Adipocyte (in vitro differentiated cells): Measurements from ENCODE around the gene XYLB.

Experiments
- DNase-seq: peaks from one replicate; pipeline ENCODE4 v3.0.0-alpha.2; 2015; ENCODE audit warnings: low read depth
- H3K27me3 ChIP-seq: replicated peaks from 2 replicates; pipeline ENCODE4 v1.7.0; 2013; ENCODE audit warnings: mild to moderate bottlenecking, low read length, moderate library complexity; ENCODE audit not compliant: control insufficient read depth, insufficient read depth
- H3K36me3 ChIP-seq: 2 replicates; pipeline ENCODE4 v1.7.0; 2013; ENCODE audit warnings: low read length, mild to moderate bottlenecking, moderate library complexity; ENCODE audit not compliant: control insufficient read depth, insufficient read depth, severe bottlenecking
- H3K4me1 ChIP-seq: 2 replicates; pipeline ENCODE4 v1.7.0; 2013; ENCODE audit warnings: mild to moderate bottlenecking, low read length, moderate library complexity; ENCODE audit not compliant: control insufficient read depth, insufficient read depth
- H3K4me3 ChIP-seq: 2 replicates; pipeline ENCODE4 v1.7.0; 2013; ENCODE audit warnings: mild to moderate bottlenecking, low read length, moderate library complexity
- H3K9ac ChIP-seq: 2 replicates; pipeline ENCODE4 v1.7.0; 2013; ENCODE audit warnings: mild to moderate bottlenecking, low read length, moderate library complexity
- H3K9me3 ChIP-seq: 2 replicates; pipeline ENCODE4 v1.7.0; 2013; ENCODE audit warnings: mild to moderate bottlenecking, low read length, moderate library complexity; ENCODE audit not compliant: control insufficient read depth

Gene XYLB

DNA sequence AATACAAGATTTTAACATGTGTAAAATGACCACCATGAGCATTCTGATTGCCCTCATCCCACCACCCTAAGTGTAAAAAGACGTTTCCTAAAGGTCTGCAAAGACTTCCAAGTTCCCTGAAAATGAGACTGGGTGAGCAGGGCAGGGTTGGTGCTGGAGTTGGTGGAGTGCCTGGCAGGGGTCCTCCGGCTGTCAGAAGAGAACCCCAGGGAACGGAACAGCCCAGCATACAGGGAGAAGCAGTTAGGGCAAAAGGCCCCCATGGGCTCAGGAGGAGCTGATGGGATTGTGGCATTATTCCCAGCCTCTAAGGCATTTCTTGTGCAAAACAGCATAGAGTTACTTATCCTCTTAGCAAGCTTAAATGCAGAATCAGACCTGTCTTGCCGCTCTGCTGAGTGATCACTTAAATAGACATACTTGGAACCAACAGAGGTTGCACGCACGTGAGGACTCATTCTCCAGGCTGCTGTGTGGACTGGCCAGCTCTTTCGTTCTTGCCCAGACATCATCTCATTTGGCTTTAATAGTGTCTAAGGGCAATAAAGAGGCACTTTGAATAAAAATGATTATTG, 36.0 kb downstream of the XYLB start:
- peaks cover 20% of the 10 kb centered on the region for H3K9me3 ChIP-seq
- no peaks in the 10 kb centered on the region for H3K27me3 ChIP-seq
- H3K4me3 ChIP-seq = no peak overlapping the region
- DNase-seq = no peak
- H3K4me1 ChIP-seq = no peaks in the 10 kb centered on the region
- H3K36me3 ChIP-seq = peaks cover 69% of the 10 kb centered on the region
- H3K9ac ChIP-seq = no peak overlapping the region

DNA sequence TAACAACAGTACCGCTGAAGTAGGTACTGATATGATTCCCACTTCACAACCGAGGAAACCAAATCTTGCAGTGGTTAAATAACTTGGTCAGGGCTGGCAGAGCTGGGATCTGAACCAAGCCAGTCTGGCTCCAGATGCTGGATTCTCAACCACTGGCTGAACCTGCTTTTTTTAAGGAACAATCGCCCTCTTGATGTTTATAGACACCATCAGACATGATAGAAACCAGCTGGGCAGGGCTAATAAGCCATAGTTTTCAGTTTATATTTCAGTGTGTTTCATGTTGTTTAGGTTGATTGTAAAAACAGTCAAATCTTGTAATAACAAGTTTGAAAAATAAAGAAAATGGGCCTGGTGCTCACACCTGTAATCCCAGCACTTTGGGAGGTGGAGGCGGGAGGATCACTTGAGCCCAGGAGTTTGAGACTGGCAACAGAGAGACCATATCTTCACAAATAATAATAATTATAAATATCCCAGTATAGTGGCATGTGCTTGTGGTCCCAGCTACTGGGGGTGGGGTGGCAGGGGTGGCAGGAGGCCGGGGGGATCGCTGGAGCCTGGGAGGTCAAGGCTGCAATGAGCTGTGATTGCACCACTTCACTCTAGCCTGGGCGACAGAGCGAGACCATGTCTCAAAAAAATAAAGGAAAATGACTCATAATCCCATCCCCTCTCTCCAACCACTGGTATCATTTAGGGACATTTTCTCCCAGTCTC, 36.7 kb downstream of the XYLB start:
- Histone ChIP-seq H3K9me3 (peaks cover 24% of the 10 kb centered on the region), H3K4me1 (no peaks in the 10 kb centered on the region), H3K27me3 (no peaks in the 10 kb centered on the region), H3K4me3 (no peak overlapping the region), H3K9ac (no peak overlapping the region), H3K36me3 (peaks cover 62% of the 10 kb centered on the region)
- no peak for DNase-seq

DNA sequence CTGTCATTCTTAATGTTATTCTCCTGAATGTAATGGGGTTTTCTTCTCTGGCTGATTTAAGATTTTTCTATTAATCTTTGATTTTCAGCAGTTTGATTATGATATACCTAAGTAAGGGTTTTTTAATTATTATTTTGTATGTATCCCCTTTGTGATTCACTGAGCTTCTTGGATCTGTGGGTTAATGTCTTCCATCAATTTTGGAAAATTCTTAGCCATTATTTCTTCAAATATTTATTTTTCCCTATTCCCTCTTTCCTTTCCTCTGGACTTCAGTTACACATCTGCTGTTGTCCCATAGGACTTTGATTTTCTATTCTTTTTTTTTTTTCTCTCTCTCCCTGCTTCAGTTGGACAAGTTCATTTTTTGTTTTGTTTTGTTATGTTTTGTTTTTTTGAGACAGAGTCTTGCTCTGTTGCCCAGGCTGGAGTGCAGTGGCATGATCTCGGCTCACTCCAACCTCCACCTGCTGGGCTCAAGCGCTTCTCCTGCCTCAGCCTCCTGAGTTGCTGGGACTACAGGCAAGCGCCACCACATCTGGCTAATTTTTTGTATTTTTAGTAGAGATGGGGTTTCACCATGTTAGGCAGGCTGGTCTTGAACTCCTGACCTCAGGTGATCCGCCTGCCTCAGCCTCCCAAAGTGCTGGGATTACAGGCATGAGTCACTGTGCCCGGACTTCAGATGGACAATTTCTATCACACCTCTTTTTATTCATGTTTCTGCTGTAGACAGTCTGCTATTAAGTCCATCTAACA, 40.6 kb downstream of the XYLB start:
- Histone ChIP-seq H3K4me3 (no peak overlapping the region), H3K9ac (no peak overlapping the region), H3K27me3 (no peaks in the 10 kb centered on the region), H3K9me3 (peaks cover 24% of the 10 kb centered on the region), H3K4me1 (no peaks in the 10 kb centered on the region), H3K36me3 (peaks cover 37% of the 10 kb centered on the region)
- DNase-seq = no peak

- H3K4me3 ChIP-seq = no peak overlapping the region
- no peak for DNase-seq
- no peaks in the 10 kb centered on the region for H3K27me3 ChIP-seq
- H3K9me3 ChIP-seq = peaks cover 24% of the 10 kb centered on the region
- peaks cover 33% of the 10 kb centered on the region for H3K36me3 ChIP-seq
- no peaks in the 10 kb centered on the region for H3K4me1 ChIP-seq
- no peak overlapping the region for H3K9ac ChIP-seq
Observed at GRCh38 chr3:38387862-38388261, 41.3 kb downstream of the XYLB start.

DNA sequence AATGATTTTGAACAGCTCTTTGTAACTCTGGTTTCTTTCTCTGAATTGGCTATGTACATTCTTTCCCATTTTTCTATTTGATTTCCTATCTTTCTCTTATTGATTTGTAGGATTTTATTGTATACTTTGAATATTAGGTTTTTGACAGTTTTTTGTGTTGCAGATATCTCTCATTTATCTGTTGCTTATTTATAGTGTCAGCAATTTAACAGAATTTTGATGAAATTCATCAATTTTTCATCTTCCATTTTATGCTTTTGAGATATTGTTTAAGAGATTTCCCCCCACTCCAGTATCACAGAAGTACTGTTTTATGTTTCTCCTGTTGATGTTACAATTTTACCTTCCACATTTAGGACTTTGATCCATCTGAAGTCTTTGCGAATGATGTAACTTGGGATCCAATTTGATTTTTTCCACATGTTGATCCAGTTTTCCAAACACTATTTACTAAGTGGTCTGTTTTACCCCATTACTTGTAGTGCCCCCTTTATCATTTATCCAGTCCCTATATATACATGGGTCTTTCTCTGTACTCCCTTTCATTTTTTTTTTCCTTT, 46.1 kb downstream of the XYLB start:
- Histone ChIP-seq H3K36me3 (peaks cover 27% of the 10 kb centered on the region), H3K4me1 (no peaks in the 10 kb centered on the region), H3K9ac (no peak overlapping the region), H3K27me3 (no peaks in the 10 kb centered on the region), H3K9me3 (peaks cover 3% of the 10 kb centered on the region), H3K4me3 (no peak overlapping the region)
- DNase-seq = no peak

GRCh38 chr3:38396239-38396638, 49.7 kb downstream of the XYLB start:
- H3K9ac ChIP-seq = no peak overlapping the region
- DNase-seq = no peak
- H3K27me3 ChIP-seq = no peaks in the 10 kb centered on the region
- H3K36me3 ChIP-seq = peaks cover 46% of the 10 kb centered on the region
- H3K9me3 ChIP-seq = no peaks in the 10 kb centered on the region
- H3K4me1 ChIP-seq = no peaks in the 10 kb centered on the region
- no peak overlapping the region for H3K4me3 ChIP-seq

- H3K36me3 ChIP-seq = peaks cover 52% of the 10 kb centered on the region
- no peaks in the 10 kb centered on the region for H3K27me3 ChIP-seq
- H3K9me3 ChIP-seq = no peaks in the 10 kb centered on the region
- H3K9ac ChIP-seq = no peak overlapping the region
- no peaks in the 10 kb centered on the region for H3K4me1 ChIP-seq
- H3K4me3 ChIP-seq = no peak overlapping the region
- no peak for DNase-seq
Observed at GRCh38 chr3:38396861-38397260, 50.3 kb downstream of the XYLB start.

GRCh38 chr3:38397320-38397719, 50.7 kb downstream of the XYLB start:
- H3K27me3 ChIP-seq = no peaks in the 10 kb centered on the region
- no peak overlapping the region for H3K4me3 ChIP-seq
- peaks cover 56% of the 10 kb centered on the region for H3K36me3 ChIP-seq
- no peaks in the 10 kb centered on the region for H3K9me3 ChIP-seq
- no peaks in the 10 kb centered on the region for H3K4me1 ChIP-seq
- H3K9ac ChIP-seq = no peak overlapping the region
- peak; percentile 61 for DNase-seq

- H3K27me3 ChIP-seq = no peaks in the 10 kb centered on the region
- H3K9ac ChIP-seq = no peak overlapping the region
- no peak for DNase-seq
- H3K36me3 ChIP-seq = peaks cover 39% of the 10 kb centered on the region
- no peak overlapping the region for H3K4me3 ChIP-seq
- H3K4me1 ChIP-seq = peaks cover 10% of the 10 kb centered on the region
- H3K9me3 ChIP-seq = no peaks in the 10 kb centered on the region
Observed at GRCh38 chr3:38401246-38401962, 54.8 kb downstream of the XYLB start.

DNA sequence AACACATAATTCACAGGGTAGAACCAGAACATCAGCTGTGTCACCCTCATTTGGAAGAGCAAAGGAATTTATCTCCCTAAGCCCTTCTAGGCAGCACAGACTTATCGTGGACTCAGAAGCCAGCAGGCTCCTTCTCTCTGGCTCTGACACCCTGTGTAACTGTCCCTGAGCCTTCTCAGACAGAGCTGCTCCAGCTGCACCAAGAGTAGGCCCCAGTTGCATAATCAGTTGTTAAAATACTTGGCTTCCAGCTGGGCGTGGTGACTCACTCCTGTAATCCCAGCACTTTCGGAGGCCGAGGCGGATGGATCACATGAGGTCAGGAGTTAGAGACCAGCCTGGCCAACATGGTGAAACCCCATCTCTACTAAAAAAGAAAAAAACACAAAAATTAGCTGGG, 57.7 kb downstream of the XYLB start:
- H3K27me3 ChIP-seq = no peaks in the 10 kb centered on the region
- H3K36me3 ChIP-seq = peaks cover 29% of the 10 kb centered on the region
- H3K9ac ChIP-seq = peak overlapping the region; percentile 42
- H3K4me3 ChIP-seq = no peak overlapping the region
- peak; percentile 44 for DNase-seq
- H3K4me1 ChIP-seq = peaks cover 10% of the 10 kb centered on the region
- no peaks in the 10 kb centered on the region for H3K9me3 ChIP-seq

DNA sequence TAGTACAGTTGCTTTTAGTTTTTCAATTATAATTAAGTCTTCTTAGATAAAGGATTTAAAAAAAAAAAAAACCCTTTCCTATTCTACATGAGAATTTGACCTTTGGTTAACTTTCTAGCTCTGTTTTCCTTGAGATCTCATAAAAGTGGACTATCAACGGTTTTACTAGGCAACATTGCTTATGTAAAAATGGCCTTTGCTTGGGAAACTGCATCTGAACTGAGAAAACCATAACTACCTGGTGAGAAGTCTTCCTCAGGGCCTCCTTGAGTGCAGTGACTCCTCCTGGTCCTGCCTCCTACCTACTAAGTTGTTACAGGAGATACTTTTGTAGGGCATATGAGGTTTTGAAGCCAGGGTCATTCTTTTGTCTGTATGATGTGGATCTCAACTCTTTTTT, 65.0 kb downstream of the XYLB start:
- DNase-seq = no peak
- Histone ChIP-seq H3K36me3 (peaks cover 5% of the 10 kb centered on the region), H3K4me3 (no peak overlapping the region), H3K4me1 (no peaks in the 10 kb centered on the region), H3K27me3 (no peaks in the 10 kb centered on the region), H3K9me3 (no peaks in the 10 kb centered on the region), H3K9ac (no peak overlapping the region)
